ENCODE data around the gene CELF1.

The CELF1 gene

GRCh38 chr11:47442514-47442913 lies 110.4 kb downstream of the CELF1 start:
- Histone ChIP-seq H4K20me1 (ENCODE audit: insufficient read depth, low read length, poor library complexity, severe bottlenecking) (no peaks in the 10 kb centered on the region), H3K4me3 (ENCODE audit: low read length, poor library complexity, severe bottlenecking) (no peak overlapping the region), H3K4me1 (ENCODE audit: insufficient read depth, low read length, poor library complexity, severe bottlenecking) (no peaks in the 10 kb centered on the region), H3K9ac (ENCODE audit: low read depth, low read length, poor library complexity, severe bottlenecking) (no peak overlapping the region), H3K9me3 (ENCODE audit: insufficient read depth, low read depth, low read length) (no peaks in the 10 kb centered on the region), H3K4me2 (ENCODE audit: low read depth, low read length, poor library complexity, severe bottlenecking) (no peak overlapping the region), H2AFZ (ENCODE audit: low read length) (no peak overlapping the region), H3K9me2 (replicated peaks; ENCODE audit: low read depth, low read length) (no peaks in the 10 kb centered on the region), H3F3A (ENCODE audit: low read depth) (no peaks in the 10 kb centered on the region), H3K27me3 (ENCODE audit: insufficient read depth, low read length, poor library complexity, severe bottlenecking) (no peaks in the 10 kb centered on the region), H3K79me2 (ENCODE audit: insufficient read depth, low read length) (no peaks in the 10 kb centered on the region), H3K36me3 (ENCODE audit: insufficient read depth, low read length) (no peaks in the 10 kb centered on the region)
- TF ChIP-seq EZH2phosphoT487 (IDR thresholded peaks at IDR 0.05; ENCODE audit: borderline replicate concordance) (no peak), CTCF (conservative IDR thresholded peaks at IDR 0.05; ENCODE audit: low read length) (no peak)

- Histone ChIP-seq H3K9me2 (replicated peaks; ENCODE audit: low read depth, low read length) (no peaks in the 10 kb centered on the region), H3K4me3 (ENCODE audit: low read length, poor library complexity, severe bottlenecking) (no peak overlapping the region), H3K9ac (ENCODE audit: low read depth, low read length, poor library complexity, severe bottlenecking) (no peak overlapping the region), H3K4me2 (ENCODE audit: low read depth, low read length, poor library complexity, severe bottlenecking) (no peak overlapping the region), H3K4me1 (ENCODE audit: insufficient read depth, low read length, poor library complexity, severe bottlenecking) (no peaks in the 10 kb centered on the region), H3F3A (ENCODE audit: low read depth) (no peaks in the 10 kb centered on the region), H3K36me3 (ENCODE audit: insufficient read depth, low read length) (no peaks in the 10 kb centered on the region), H3K9me3 (ENCODE audit: insufficient read depth, low read depth, low read length) (no peaks in the 10 kb centered on the region), H3K79me2 (ENCODE audit: insufficient read depth, low read length) (no peaks in the 10 kb centered on the region), H2AFZ (ENCODE audit: low read length) (no peak overlapping the region), H3K27me3 (ENCODE audit: insufficient read depth, low read length, poor library complexity, severe bottlenecking) (no peaks in the 10 kb centered on the region), H4K20me1 (ENCODE audit: insufficient read depth, low read length, poor library complexity, severe bottlenecking) (no peaks in the 10 kb centered on the region)
- no peak for TF ChIP-seq EZH2phosphoT487 (IDR thresholded peaks at IDR 0.05; ENCODE audit: borderline replicate concordance)
- no peak for TF ChIP-seq CTCF (conservative IDR thresholded peaks at IDR 0.05; ENCODE audit: low read length)
Observed at GRCh38 chr11:47441421-47441820, 111.5 kb downstream of the CELF1 start.

DNA sequence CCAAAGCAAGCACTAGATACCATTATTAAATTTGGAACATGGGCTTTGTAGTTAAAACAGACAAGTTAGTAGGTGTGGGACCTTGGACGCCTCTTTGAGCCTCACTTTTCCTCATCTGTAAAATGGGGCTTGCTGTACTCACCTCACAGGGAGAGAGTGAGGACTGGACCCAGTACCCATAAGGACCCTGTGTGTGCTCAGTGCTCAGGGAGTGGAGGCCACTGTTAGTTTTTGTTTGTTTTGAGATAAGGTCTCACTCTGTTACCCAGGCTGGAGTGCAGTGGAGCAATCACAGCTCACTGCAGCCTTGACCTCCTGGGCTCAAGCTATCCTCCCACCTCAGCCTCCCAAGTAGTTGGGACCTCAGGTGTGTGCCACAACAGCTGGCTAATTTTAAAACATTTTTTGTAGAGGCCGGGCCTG lies 112.9 kb downstream of the CELF1 start:
- TF ChIP-seq EZH2phosphoT487 (IDR thresholded peaks at IDR 0.05; ENCODE audit: borderline replicate concordance) (no peak), CTCF (conservative IDR thresholded peaks at IDR 0.05; ENCODE audit: low read length) (no peak)
- H3K9ac ChIP-seq (ENCODE audit: low read depth, low read length, poor library complexity, severe bottlenecking), result no peak overlapping the region
- H3K9me2 ChIP-seq (replicated peaks; ENCODE audit: low read depth, low read length), result no peaks in the 10 kb centered on the region
- H3K27me3 ChIP-seq (ENCODE audit: insufficient read depth, low read length, poor library complexity, severe bottlenecking), result no peaks in the 10 kb centered on the region
- no peaks in the 10 kb centered on the region for H3F3A ChIP-seq (ENCODE audit: low read depth)
- no peaks in the 10 kb centered on the region for H3K4me1 ChIP-seq (ENCODE audit: insufficient read depth, low read length, poor library complexity, severe bottlenecking)
- H3K79me2 ChIP-seq (ENCODE audit: insufficient read depth, low read length), result no peaks in the 10 kb centered on the region
- H2AFZ ChIP-seq (ENCODE audit: low read length), result no peak overlapping the region
- H3K4me2 ChIP-seq (ENCODE audit: low read depth, low read length, poor library complexity, severe bottlenecking), result no peak overlapping the region
- no peaks in the 10 kb centered on the region for H3K36me3 ChIP-seq (ENCODE audit: insufficient read depth, low read length)
- H3K4me3 ChIP-seq (ENCODE audit: low read length, poor library complexity, severe bottlenecking), result no peak overlapping the region
- H3K9me3 ChIP-seq (ENCODE audit: insufficient read depth, low read depth, low read length), result no peaks in the 10 kb centered on the region
- no peaks in the 10 kb centered on the region for H4K20me1 ChIP-seq (ENCODE audit: insufficient read depth, low read length, poor library complexity, severe bottlenecking)
